ENCODE results near the gene VSIG8. TPM values are rescaled to one million over a fixed set of nuclear protein-coding genes. Genes with fewer than 3 reads are reported as not detected.
"Not testable (repeated sequence)": the region's sequence is repeated elsewhere in the genome, so short reads cannot be mapped to it uniquely, and the experiment has no call there.

VSIG8 gene, protein sequence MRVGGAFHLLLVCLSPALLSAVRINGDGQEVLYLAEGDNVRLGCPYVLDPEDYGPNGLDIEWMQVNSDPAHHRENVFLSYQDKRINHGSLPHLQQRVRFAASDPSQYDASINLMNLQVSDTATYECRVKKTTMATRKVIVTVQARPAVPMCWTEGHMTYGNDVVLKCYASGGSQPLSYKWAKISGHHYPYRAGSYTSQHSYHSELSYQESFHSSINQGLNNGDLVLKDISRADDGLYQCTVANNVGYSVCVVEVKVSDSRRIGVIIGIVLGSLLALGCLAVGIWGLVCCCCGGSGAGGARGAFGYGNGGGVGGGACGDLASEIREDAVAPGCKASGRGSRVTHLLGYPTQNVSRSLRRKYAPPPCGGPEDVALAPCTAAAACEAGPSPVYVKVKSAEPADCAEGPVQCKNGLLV
- polyA plus RNA-seq (ENCODE audit: insufficient read length in 3 of 3), result under 1 TPM; 0.36 to 0.93 (median 0.42) TPM

DNA sequence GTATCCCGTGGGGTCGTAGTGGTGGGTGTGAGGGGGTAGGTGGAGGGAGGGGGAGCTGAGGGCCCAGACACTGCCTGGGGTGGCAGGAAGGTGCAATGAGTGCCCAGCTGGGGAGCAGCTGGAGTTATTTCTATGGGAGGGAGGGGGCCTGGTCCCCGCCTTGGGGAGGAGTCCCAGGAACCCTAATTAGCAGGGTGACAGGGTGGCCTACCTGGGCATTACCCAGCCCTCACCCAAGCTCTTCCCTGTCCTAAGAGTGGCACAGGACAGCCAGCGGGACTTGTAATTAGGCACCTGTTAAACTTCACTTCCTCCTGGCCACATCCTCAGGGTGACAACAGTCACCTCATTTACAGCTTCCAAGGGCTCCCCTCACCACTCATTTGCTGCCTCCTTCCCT is at the start of gene VSIG8:
Gene VSIG8, minus strand, starts transcription at position 101 of the 400 bp plus-strand sequence. CDS start 136 bp downstream, outside the sequence.
- DNase-seq (ENCODE audit: low read depth in 3 of 3, low spot score in 2 of 3), result no peak

DNA sequence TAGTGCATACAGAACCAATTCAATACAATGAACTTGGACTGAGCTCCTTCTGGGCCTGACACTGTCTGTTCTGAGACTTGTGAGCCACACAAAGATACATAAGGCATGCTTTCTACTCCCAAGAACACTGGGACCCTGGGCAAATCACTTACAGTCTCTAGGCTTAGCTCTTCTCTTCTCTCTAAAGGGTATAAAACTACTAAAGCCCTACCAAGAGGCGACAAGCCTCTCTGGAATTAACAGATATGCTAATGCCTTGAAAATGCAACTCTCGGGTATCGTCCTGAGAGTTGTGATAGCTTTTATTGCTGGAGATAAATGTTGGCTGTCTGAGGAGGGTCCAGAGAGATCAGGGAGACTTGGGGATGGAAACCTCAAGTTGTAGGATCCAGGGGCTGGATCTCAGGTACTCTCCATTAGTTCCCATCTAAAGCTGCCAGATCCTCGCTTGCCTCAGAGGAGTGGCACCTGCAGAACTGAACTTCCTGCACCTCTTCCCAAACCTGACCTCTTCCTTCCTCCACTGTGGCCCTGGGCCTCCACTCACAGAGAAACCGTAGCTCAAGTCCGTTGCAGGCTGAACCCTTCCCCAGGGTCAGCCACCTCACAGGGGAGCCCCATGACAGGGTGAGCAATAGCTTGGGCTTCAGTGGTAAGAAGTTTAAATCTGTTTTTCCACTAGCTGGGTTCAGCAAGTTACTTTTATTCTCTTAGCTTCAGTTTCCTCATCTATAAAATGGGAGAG is 49.0 kb upstream of the VSIG8 start:
- no peak for DNase-seq (ENCODE audit: low read depth in 3 of 3, low spot score in 2 of 3)

DNA sequence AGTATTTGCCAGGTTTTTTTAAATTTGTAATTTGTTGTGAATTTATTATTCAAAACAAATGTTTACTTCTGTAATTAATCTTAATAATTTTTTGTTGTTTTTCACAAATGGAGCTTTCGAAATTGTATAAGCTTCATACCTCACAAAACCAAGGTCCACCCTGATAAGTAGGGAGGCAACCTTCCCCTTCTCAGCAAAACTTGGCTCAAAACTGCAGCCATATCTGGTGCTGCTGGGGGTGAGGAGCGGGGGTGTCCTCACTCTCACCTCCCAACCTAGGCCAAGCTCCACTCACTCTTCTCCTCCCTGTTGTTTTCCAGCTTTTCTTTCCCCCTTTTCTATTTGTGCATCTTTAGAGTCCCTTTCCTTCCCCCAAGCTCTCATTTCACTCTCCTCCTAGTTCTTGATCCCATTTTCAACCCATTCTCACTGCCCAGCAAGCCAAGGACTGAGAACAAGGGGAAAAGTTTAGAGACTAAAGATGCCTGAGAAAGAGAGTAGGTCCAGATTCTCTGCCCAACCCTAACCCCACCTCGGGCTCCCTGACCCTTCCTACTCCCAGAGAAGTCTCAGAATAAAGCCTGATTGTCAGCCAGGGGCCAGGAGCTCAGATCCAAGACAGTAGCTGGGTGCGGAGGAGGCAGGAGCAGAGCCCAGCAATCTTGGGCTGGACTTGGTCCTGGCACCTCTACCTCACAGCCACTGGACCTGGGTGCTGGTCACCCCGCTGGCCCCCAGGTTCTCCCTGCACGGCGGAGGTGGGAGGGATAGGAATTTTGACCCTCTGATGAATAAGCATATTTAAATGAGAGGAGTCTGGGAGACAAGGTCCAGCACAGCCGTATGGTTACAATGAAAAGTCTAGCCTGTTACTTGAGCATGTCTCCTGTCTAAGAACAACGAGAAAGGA is 45.8 kb upstream of the VSIG8 start:
- DNase-seq (ENCODE audit: low read depth in 3 of 3, low spot score in 2 of 3), result no peak

DNA sequence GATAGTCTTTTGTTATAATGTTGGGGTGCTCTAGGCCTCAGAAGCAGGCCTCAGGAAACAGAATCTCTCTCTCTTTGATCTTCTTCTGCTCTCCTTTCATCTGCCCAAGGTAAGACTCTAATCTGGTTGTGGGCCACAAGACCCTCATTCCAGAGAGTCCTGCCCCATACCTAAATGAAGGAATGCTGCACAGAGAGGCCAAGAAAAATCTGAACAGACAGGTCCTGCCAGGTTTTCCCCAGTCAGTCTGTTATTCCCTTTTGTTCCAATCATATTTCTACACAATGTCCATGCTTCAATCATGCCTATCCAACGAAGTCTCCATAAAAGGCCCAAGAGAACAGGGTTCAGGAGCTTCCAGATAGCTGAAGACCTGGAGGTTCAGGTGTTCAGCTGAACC is 44.5 kb upstream of the VSIG8 start:
- no peak for DNase-seq (ENCODE audit: low read depth in 3 of 3, low spot score in 2 of 3)

DNA sequence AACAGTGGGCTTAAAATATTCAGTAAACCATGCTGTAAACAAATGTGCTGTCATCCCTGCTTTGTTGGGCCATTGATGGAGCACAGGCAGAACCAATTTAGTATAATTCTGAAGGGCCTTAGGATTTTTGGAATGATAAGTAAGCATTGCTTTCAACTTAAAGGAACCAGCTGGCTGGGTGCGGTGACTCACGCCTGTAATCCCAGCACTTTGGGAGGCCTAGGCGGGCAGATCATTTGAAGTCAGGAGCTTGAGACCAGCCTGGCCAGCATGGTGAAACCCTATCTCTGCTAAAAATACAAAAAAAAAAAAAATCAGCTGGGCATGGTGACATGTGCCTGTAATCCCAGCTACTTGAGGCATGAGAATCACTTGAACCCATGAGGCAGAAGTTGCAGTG is 41.6 kb upstream of the VSIG8 start:
- DNase-seq (ENCODE audit: low read depth in 3 of 3, low spot score in 2 of 3), result not testable (repeated sequence)

DNA sequence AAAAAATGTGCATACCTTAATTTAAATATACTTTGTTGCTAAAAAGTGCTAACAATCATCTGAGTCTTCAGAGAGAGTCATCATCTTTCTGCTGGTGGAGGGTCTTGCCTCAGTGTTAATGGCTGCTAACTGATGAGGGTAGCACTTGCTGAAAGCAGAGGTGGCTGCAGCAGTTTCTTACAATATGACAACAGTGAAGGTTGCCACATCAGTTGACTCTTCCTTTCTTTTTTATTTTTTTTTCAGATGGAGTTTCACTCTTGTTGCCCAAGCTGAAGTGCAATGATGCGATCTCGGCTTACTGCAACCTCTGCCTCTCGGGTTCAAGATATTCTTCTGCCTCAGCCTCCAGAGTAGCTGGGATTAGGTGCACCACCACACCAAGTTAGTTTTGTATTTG is 40.1 kb upstream of the VSIG8 start:
- no peak for DNase-seq (ENCODE audit: low read depth in 3 of 3, low spot score in 2 of 3)

DNA sequence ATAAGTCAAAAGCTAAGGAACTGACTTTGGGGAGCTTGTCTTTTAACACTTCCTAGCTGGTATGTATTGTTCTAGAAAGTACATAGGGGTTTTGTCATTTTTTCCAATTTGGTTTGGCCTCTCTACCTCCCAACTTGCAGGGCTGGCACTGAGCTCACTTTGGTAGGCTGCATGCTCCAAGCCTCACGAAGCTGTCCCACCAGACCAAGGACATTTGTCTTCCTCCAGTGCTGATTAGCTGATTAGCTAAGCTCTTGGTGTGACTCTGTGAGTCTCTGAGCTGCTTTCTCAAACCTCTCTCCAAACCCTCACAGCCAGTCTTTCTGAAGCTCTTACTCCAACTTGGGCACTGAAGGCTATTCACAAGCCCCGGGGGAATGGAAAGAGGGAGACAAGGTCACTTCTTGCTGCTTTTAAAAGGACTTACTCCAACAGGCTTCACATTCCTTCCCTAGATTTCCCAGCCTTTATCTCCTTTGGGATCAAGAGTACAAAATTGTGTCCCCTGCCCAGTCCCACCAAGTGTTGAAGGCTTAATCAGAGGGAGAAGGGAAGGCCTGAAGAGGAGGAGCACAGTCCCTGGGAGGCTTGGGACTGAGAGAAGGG is 38.4 kb upstream of the VSIG8 start:
- no peak for DNase-seq (ENCODE audit: low read depth in 3 of 3, low spot score in 2 of 3)

DNA sequence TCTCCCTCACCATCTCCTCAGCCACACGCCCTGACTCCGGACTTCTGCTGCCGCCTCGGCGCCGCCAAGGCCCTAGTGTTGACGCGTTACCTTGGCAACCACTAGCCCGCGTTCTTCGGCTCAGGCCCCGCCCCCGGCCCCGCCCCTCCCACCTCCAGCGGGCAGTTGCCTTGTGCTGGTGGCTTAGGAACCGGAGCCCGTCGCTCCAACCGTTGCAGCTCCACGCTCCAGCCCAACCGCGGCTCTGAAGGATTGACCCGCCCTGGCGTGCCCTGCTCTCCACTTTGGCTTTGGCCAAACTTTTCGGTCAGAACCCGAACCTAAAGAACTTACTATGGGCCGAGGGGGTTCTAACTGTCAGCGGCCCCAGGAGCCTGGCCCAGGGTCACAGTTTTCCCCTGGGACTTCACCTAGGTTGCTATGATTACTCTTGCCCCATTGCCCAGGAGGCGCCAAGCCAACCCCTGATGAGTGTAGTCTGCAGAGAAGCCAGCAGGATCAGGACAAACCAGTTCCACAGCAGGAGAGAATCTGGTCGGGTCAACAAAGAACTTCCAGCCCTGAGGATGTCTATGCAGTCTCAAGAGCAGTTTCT is 37.7 kb upstream of the VSIG8 start, which contains the start of gene CFAP45:
Gene CFAP45, minus strand, starts transcription at position 80 of the 595 bp plus-strand sequence. Its CDS starts 67 bp downstream, at position 13.
- DNase-seq (ENCODE audit: low read depth in 3 of 3, low spot score in 2 of 3), result no peak

DNA sequence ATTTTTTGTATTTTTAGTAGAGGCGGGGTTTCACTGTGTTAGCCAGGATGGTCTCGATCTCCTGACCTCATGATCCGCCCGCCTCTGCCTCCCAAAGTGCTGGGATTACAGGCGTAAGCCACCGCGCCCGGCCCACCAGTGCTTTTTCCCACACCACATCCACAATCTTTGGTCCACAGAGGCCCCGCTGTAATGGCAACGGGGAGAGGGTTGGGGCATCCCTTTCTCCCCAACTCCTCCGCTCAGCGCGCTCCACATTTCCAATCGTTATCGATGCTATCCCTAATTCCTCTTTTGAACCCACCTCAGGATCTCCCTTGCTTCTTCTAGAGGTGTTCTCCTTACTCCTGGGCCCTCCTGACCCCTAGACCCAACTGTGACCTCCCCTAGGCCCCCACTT is 37.2 kb upstream of the VSIG8 start:
- not testable (repeated sequence) for DNase-seq (ENCODE audit: low read depth in 3 of 3, low spot score in 2 of 3)

DNA sequence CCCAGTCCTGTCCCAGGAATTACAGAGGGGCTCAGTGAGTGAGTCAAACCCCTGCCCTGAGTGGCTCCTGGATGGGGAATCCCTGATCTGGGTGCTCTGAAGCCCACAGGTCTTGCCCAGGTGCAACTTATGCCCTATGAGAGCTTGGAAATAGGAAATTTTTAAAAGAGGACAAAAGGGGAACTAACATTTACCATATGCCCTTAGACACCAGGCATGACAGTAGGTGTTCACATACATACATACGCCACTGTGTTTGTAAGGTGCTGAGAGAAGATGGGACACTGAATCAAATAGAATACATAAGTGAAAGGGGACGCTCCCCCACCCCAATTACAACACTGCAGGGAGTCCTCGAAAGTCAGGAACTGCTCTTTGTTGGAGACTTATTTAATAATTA is 36.1 kb upstream of the VSIG8 start:
- DNase-seq (ENCODE audit: low read depth in 3 of 3, low spot score in 2 of 3), result no peak

DNA sequence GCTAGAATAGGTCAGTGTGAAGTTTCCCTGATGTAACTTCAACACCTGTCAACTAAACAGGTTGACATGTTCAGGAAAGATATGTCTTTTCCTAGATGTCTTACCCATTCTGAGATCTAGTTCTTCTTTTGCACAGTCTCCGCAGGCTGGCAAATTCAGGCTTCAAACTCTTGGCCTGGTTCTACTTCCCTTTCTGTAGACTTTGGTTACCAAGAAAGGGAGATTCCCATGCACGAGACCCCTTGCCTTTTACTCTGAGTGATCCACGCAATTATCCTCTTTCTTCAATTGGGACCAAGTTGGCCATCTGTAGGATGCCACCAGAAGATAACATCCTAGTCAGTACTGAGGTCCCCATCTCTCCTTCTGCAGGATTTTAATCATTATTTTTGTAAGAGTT is 35.5 kb upstream of the VSIG8 start:
- no peak for DNase-seq (ENCODE audit: low read depth in 3 of 3, low spot score in 2 of 3)

DNA sequence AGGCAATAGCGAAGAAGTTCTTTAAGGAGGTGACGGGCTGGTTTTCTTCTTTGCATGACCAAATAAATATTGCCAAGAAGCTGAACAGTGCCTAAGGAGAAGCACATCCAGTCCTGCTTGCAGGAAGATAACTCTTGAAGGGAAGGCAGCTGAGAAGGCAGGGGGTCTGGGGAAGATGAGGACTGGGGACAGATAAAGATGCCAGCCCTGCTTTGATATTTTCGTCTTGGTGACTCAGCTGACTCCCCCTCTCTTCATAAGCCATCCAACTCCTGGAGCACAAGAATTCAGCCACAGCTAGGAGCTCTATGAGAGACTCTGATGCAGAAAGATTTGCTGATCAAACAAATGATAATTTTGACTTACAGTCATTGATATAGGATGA is 34.1 kb upstream of the VSIG8 start:
- no peak for DNase-seq (ENCODE audit: low read depth in 3 of 3, low spot score in 2 of 3)

DNA sequence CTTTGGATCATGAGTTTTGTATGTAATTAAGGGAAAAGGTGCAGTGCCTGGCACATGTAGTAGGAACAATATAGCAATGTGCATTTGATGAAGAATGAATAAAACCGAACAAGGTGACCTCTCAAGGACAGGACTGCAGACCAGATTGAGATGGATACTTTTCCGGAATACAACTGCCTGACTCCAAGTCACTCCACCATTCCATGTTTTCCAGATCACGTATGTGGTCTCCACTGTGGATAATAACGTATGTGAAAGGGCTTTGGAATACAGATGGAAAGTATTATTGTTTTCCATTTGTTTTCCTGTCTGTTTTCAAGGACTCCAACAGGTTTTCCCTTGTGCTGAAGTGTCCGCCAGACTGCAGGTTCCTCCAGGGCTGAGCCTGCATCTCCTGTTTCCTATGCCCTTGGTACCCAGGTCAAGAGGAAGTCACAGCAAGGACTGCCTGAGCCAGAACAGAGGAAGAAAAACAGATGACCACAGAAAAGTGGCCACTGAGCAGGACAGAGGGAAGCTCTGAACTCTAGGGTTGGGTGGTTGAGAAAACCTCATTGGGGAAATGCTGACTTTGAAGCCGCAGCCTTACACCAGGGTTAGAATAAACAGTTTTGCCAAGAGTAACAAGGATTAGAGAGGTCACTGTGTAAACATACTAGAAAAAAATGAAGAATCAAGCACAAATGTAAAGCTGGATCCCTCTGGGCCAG is 33.5 kb upstream of the VSIG8 start:
- no peak for DNase-seq (ENCODE audit: low read depth in 3 of 3, low spot score in 2 of 3)

DNA sequence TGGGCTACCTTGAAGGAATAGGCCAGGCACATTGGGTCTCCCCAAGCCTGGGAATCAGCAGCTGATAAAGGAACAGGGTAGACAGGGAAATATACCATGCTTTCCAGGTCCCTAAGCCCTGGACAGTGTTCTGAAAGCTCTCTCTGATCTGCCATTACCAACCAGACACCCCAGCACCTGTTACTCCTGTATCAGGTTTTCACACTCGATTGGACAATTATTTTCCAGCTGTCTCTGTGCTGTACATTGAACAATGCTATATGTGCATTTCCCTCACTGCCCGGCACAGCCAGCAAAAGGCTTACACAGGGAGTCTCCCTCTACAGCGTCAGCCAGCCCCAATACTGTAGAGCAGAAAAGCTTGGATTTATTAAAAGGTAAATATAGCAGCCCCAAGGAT is 32.8 kb upstream of the VSIG8 start:
- DNase-seq (ENCODE audit: low read depth in 3 of 3, low spot score in 2 of 3), result no peak

DNA sequence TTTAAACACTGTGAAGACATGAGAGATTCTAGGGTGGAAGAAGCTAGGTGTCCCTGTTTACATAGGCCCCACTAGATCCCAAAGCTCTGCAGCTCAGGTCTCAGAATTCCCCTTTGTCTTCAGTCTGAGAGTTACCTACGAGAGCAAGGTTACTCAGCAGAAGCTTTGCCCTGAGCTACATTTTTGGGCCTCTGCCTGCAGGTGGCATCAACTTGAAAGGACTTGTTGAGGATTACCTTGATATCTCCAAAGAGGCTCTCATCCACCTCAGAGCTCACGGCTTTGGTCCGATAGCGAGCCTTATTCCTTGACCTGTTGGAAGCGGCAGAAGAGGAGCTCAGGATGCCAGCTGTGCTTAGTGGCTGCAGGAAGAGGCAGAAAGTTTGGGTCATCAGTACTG is 30.5 kb upstream of the VSIG8 start:
- no peak for DNase-seq (ENCODE audit: low read depth in 3 of 3, low spot score in 2 of 3)

DNA sequence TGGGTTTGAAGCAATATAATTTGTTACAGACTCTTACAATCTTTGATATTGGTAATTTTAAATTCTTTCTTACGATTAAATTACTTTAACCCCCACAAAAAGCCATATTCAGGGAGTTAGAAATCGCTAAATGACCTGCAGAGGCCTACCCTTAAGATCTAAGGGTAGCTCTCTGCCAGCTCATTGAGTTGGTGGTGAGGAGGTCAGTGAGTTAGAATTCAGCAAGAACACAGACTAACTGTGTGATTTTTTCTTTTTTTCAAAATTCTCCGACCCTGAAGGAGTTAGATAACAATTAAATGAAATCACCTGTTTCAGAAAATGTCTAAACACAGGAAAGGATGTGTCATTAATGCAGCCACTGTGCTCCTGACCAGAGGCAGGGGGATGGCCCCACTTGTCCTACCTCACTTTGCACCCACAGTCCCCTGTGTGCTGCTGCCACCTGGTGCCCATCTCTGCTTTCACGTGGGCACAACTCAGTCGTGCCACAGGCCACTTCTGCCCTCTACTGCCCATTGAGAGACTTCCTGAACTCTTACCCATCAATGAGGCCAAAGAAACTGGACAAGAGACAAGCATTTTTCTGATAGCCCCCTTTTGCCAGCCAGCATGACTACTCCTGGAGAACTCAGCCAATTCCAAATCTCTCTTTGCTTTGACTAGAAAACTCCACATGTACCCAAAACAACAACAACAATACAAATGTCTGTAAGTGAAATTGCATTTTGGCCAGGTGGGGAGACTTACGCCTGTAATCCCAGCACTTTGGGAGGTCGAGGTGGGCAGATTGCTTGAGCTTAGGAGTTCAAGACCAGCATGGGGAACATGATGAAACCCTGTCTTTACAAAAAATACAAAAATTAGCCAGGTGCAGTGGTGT is 29.1 kb upstream of the VSIG8 start:
- DNase-seq (ENCODE audit: low read depth in 3 of 3, low spot score in 2 of 3), result peak in 1 of 3 donors; percentile 71

DNA sequence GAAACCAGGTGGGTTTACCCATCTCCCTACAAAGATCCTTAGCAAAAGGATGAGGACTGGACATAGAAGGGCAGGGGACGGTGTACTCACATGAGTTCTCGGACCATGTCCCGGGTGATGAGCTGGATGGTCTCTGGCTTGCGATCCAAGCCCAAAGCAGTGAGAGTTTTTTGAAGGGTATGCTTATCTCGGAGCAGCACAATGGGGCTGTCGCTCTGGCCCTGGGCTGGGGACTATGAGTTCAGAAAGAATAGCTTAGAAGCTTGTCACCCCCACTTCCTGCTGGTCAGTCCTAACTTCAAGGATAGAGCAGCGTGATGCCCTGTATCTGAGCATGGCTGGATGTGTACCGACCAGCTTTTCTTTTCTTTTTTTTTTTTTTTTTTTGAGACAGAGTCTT is 27.9 kb upstream of the VSIG8 start:
- no peak for DNase-seq (ENCODE audit: low read depth in 3 of 3, low spot score in 2 of 3)

DNA sequence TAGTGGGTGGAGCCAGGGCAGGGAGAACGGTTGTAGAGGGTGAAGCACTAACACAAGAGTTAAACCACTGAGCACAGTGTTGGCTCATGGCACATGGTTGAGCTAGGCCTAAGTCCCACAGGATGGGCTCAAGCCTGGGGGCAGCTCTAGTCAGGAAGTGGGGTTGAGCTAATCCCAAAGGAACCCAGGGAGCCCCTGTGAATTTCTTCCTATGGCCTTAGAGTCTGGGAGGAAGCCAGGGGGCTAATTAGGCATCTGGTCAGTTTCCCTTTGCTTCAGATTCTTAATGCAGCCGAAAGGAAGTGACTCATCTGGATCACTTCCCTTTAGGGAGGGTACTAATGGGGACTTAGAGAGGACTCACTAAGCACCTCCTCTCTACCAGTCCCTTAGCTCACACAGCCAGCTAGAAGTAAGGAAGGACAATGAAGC is 27.4 kb upstream of the VSIG8 start:
- DNase-seq (ENCODE audit: low read depth in 3 of 3, low spot score in 2 of 3), result no peak
